GM19240 (cell line): ENCODE measurements around the gene PPT1.
"Not testable (repeated sequence)": the region's sequence is repeated elsewhere in the genome, so short reads cannot be mapped to it uniquely, and the experiment has no call there.

ENCODE experiments used
- DNase-seq: peaks from one replicate; pipeline ENCODE4 v3.0.0; 2011; ENCODE audit warnings: low spot score; ENCODE audit not compliant: insufficient read length

Gene PPT1

GRCh38 chr1:40057310-40058030 lies 39.6 kb downstream of the PPT1 start:
- DNase-seq: no peak

- DNase-seq: no peak
These were observed 40.3 kb downstream of the PPT1 start for GRCh38 chr1:40056519-40057309.

- DNase-seq: no peak
These were observed 43.7 kb downstream of the PPT1 start for GRCh38 chr1:40053138-40053887.

GRCh38 chr1:40050863-40051262 lies 46.2 kb downstream of the PPT1 start:
- DNase-seq: no peak

- no peak for DNase-seq
These were observed 47.3 kb downstream of the PPT1 start for GRCh38 chr1:40049725-40050124.

GRCh38 chr1:40047769-40048168 lies 49.3 kb downstream of the PPT1 start:
- no peak for DNase-seq

GRCh38 chr1:40047276-40047675 lies 49.8 kb downstream of the PPT1 start:
- DNase-seq: no peak

GRCh38 chr1:40045766-40046165 lies 51.3 kb downstream of the PPT1 start:
- no peak for DNase-seq

- DNase-seq: no peak
These were observed 51.9 kb downstream of the PPT1 start for GRCh38 chr1:40045182-40045581.

- DNase-seq: no peak
These were observed 52.9 kb downstream of the PPT1 start for GRCh38 chr1:40044110-40044509.

- no peak for DNase-seq
These were observed 54.7 kb downstream of the PPT1 start for GRCh38 chr1:40042341-40042740.

GRCh38 chr1:40041466-40041838 lies 55.6 kb downstream of the PPT1 start:
- no peak for DNase-seq

- DNase-seq: peak; percentile 75
These were observed 56.3 kb downstream of the PPT1 start, which contains the start of gene CAP1 for GRCh38 chr1:40040511-40041465. TSS of gene CAP1 (plus strand) at chr1:40040729. CDS start at chr1:40059347, 18,618 bp downstream.

GRCh38 chr1:40039757-40040510 lies 57.1 kb downstream of the PPT1 start:
- DNase-seq: peak; percentile 51

- no peak for DNase-seq
These were observed 57.8 kb downstream of the PPT1 start for GRCh38 chr1:40039245-40039756.

GRCh38 chr1:40038697-40039096 lies 58.4 kb downstream of the PPT1 start:
- DNase-seq: no peak

- DNase-seq: not testable (repeated sequence)
These were observed 59.8 kb downstream of the PPT1 start for GRCh38 chr1:40037254-40037653.

GRCh38 chr1:40036574-40036973 lies 60.5 kb downstream of the PPT1 start:
- no peak for DNase-seq

GRCh38 chr1:40034869-40035268 lies 62.2 kb downstream of the PPT1 start:
- DNase-seq: no peak
